ENCODE results near the gene SFT2D3.

DNA sequence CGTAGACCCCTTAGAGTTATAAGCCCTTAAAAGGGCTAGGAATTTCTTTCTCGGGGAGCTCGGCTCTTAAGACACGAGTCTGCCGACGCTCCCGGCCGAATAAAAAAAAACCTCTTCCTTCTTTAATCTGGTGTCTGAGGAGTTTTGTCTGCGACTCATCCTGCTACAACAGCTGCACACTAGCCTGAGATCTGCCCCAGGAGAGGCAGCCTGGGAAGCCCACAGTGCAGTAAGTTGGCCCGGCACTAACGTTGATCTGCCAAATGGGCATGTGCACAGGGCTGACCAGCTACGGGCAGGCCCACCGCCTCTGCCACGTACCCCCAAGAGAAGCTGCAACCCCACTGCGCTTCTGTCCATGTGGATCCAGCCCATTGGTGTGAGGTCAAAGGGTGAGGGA lies 17.5 kb upstream of the SFT2D3 start:
- TF ChIP-seq, protein P1, sequence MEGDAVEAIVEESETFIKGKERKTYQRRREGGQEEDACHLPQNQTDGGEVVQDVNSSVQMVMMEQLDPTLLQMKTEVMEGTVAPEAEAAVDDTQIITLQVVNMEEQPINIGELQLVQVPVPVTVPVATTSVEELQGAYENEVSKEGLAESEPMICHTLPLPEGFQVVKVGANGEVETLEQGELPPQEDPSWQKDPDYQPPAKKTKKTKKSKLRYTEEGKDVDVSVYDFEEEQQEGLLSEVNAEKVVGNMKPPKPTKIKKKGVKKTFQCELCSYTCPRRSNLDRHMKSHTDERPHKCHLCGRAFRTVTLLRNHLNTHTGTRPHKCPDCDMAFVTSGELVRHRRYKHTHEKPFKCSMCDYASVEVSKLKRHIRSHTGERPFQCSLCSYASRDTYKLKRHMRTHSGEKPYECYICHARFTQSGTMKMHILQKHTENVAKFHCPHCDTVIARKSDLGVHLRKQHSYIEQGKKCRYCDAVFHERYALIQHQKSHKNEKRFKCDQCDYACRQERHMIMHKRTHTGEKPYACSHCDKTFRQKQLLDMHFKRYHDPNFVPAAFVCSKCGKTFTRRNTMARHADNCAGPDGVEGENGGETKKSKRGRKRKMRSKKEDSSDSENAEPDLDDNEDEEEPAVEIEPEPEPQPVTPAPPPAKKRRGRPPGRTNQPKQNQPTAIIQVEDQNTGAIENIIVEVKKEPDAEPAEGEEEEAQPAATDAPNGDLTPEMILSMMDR (IDR thresholded peaks at IDR 0.05 in 2 of 3, conservative IDR thresholded peaks at IDR 0.05 in 1 of 3; ENCODE audit: insufficient read depth in 2 of 3, low read depth in 1 of 3, low read length in 3 of 3), result no peak
- TF ChIP-seq, protein P2, sequence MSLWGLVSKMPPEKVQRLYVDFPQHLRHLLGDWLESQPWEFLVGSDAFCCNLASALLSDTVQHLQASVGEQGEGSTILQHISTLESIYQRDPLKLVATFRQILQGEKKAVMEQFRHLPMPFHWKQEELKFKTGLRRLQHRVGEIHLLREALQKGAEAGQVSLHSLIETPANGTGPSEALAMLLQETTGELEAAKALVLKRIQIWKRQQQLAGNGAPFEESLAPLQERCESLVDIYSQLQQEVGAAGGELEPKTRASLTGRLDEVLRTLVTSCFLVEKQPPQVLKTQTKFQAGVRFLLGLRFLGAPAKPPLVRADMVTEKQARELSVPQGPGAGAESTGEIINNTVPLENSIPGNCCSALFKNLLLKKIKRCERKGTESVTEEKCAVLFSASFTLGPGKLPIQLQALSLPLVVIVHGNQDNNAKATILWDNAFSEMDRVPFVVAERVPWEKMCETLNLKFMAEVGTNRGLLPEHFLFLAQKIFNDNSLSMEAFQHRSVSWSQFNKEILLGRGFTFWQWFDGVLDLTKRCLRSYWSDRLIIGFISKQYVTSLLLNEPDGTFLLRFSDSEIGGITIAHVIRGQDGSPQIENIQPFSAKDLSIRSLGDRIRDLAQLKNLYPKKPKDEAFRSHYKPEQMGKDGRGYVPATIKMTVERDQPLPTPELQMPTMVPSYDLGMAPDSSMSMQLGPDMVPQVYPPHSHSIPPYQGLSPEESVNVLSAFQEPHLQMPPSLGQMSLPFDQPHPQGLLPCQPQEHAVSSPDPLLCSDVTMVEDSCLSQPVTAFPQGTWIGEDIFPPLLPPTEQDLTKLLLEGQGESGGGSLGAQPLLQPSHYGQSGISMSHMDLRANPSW (CRISPR knock-in tag; IDR thresholded peaks at IDR 0.05), result no peak
- TF ChIP-seq, protein P3, sequence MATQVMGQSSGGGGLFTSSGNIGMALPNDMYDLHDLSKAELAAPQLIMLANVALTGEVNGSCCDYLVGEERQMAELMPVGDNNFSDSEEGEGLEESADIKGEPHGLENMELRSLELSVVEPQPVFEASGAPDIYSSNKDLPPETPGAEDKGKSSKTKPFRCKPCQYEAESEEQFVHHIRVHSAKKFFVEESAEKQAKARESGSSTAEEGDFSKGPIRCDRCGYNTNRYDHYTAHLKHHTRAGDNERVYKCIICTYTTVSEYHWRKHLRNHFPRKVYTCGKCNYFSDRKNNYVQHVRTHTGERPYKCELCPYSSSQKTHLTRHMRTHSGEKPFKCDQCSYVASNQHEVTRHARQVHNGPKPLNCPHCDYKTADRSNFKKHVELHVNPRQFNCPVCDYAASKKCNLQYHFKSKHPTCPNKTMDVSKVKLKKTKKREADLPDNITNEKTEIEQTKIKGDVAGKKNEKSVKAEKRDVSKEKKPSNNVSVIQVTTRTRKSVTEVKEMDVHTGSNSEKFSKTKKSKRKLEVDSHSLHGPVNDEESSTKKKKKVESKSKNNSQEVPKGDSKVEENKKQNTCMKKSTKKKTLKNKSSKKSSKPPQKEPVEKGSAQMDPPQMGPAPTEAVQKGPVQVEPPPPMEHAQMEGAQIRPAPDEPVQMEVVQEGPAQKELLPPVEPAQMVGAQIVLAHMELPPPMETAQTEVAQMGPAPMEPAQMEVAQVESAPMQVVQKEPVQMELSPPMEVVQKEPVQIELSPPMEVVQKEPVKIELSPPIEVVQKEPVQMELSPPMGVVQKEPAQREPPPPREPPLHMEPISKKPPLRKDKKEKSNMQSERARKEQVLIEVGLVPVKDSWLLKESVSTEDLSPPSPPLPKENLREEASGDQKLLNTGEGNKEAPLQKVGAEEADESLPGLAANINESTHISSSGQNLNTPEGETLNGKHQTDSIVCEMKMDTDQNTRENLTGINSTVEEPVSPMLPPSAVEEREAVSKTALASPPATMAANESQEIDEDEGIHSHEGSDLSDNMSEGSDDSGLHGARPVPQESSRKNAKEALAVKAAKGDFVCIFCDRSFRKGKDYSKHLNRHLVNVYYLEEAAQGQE (IDR thresholded peaks at IDR 0.05; ENCODE audit: borderline replicate concordance), result no peak
- TF ChIP-seq, protein P3 (CRISPR knock-in tag; IDR thresholded peaks at IDR 0.05; ENCODE audit: low read depth), result no peak
- TF ChIP-seq, protein P4, sequence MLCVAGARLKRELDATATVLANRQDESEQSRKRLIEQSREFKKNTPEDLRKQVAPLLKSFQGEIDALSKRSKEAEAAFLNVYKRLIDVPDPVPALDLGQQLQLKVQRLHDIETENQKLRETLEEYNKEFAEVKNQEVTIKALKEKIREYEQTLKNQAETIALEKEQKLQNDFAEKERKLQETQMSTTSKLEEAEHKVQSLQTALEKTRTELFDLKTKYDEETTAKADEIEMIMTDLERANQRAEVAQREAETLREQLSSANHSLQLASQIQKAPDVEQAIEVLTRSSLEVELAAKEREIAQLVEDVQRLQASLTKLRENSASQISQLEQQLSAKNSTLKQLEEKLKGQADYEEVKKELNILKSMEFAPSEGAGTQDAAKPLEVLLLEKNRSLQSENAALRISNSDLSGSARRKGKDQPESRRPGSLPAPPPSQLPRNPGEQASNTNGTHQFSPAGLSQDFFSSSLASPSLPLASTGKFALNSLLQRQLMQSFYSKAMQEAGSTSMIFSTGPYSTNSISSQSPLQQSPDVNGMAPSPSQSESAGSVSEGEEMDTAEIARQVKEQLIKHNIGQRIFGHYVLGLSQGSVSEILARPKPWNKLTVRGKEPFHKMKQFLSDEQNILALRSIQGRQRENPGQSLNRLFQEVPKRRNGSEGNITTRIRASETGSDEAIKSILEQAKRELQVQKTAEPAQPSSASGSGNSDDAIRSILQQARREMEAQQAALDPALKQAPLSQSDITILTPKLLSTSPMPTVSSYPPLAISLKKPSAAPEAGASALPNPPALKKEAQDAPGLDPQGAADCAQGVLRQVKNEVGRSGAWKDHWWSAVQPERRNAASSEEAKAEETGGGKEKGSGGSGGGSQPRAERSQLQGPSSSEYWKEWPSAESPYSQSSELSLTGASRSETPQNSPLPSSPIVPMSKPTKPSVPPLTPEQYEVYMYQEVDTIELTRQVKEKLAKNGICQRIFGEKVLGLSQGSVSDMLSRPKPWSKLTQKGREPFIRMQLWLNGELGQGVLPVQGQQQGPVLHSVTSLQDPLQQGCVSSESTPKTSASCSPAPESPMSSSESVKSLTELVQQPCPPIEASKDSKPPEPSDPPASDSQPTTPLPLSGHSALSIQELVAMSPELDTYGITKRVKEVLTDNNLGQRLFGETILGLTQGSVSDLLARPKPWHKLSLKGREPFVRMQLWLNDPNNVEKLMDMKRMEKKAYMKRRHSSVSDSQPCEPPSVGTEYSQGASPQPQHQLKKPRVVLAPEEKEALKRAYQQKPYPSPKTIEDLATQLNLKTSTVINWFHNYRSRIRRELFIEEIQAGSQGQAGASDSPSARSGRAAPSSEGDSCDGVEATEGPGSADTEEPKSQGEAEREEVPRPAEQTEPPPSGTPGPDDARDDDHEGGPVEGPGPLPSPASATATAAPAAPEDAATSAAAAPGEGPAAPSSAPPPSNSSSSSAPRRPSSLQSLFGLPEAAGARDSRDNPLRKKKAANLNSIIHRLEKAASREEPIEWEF (CRISPR knock-in tag; IDR thresholded peaks at IDR 0.05), result no peak
- TF ChIP-seq, protein P5, sequence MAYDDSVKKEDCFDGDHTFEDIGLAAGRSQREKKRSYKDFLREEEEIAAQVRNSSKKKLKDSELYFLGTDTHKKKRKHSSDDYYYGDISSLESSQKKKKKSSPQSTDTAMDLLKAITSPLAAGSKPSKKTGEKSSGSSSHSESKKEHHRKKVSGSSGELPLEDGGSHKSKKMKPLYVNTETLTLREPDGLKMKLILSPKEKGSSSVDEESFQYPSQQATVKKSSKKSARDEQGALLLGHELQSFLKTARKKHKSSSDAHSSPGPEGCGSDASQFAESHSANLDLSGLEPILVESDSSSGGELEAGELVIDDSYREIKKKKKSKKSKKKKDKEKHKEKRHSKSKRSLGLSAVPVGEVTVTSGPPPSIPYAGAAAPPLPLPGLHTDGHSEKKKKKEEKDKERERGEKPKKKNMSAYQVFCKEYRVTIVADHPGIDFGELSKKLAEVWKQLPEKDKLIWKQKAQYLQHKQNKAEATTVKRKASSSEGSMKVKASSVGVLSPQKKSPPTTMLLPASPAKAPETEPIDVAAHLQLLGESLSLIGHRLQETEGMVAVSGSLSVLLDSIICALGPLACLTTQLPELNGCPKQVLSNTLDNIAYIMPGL (CRISPR knock-in tag; IDR thresholded peaks at IDR 0.05), result no peak
- no peak for TF ChIP-seq NFE2L1 (tag; IDR thresholded peaks at IDR 0.05; ENCODE audit: borderline replicate concordance, low read depth)

Data from K562 (cell line).